Ovary (tissue), 9 donors: ENCODE data around the gene SEC16B. TPM values are rescaled to one million over a fixed set of nuclear protein-coding genes. Genes with fewer than 3 reads are reported as not detected.
A peak's percentile ranks its signal among the peaks of the same experiment; 100 is the strongest.

Experiments
- DNase-seq, 5 donors: peaks; one replicate each; pipeline ENCODE4 v3.0.0-alpha.2; 2019 to 2020
- H3K27ac ChIP-seq, 2 donors: fragments of 200-600 bp; one replicate each; pipeline versions ENCODE4 v1.5.1 to v1.8.0; 2019 to 2022
- H3K27me3 ChIP-seq: fragments of 200-600 bp; one replicate; pipeline ENCODE4 v1.8.0; 2022
- H3K36me3 ChIP-seq: fragments of 200-600 bp; sonication (generic); one replicate; pipeline ENCODE4 v1.5.1; 2019
- H3K4me1 ChIP-seq: one replicate; pipeline ENCODE4 v1.8.1; 2013; ENCODE audit warnings: mild to moderate bottlenecking, moderate library complexity; ENCODE audit not compliant: insufficient read depth
- H3K4me3 ChIP-seq: fragments of 200-600 bp; sonication (generic); one replicate; pipeline ENCODE4 v1.5.1; 2017
- H3K9me3 ChIP-seq, 2 donors: fragments of 200-600 bp in 1 of 2; sonication (generic) in 1 of 2; one replicate each; pipeline versions ENCODE4 v1.5.1 to v1.8.1; 2013 to 2019; ENCODE audit warnings: mild to moderate bottlenecking in 1 of 2, moderate library complexity in 1 of 2
- EP300 ChIP-seq: sonication (generic); formaldehyde crosslinking; IDR thresholded peaks from one replicate; pipeline ENCODE4 v1.6.1; 2017; ENCODE audit warnings: antibody characterized with exemption
- POLR2A ChIP-seq: fragments of 450-650 bp; IDR thresholded peaks from one replicate; pipeline ENCODE4 v1.6.1; 2017; ENCODE audit warnings: antibody characterized with exemption, mild to moderate bottlenecking, moderate library complexity
- WGBS, 3 donors: extraction: QIAGEN DNeasy Blood & Tissue Kit in 1 of 3; methylation state at CpG; one replicate each; pipeline versions ENCODE4 v1.1.5 to v1.1.7; 2013 to 2017; 5-methylcytosine and 5-hydroxymethylcytosine counted together
- intact Hi-C, 4 donors: fragments of 100-400 bp; cut with DNase I; formaldehyde crosslinking; loops; one replicate each; pipeline versions ENCODE4 v1.11.0 to v1.15.1; 2022 to 2023
- polyA plus RNA-seq, 2 donors: library from polyadenylated mRNA; stranded (reverse); fragments of 200-250 nt in 1 of 2; fragments of 350-450 nt in 1 of 2; fragmentation: Illumina TruSeq in 1 of 2; extraction: RNeasy Lipid Tissue Mini Kit (QIAGEN cat#74804) in 1 of 2; gene quantifications; one replicate each; pipeline ENCODE4 v1.2.3, GENCODE V29; 2013 to 2014
- total RNA-seq, 7 donors: library from RNA; depleted of rRNA in 2 of 7; stranded (reverse); fragments of >200 nt in 2 of 7; fragmentation: NEBNext Ultra II Directional in 3 of 7; extraction: Animal tissue kit (Norgen Biotek cat#: 25700) in 3 of 7; gene quantifications; one replicate each; pipeline versions ENCODE4 v1.1.0 to v1.2.4, GENCODE V29; 2016 to 2023
- TF ChIP-seq, protein P1 (sequence below), 3 donors: fragments of 450-650 bp in 2 of 3; fragments of 200-600 bp in 1 of 3; IDR thresholded peaks; one replicate each; pipeline versions ENCODE4 v1.5.1 to v1.8.0; 2016 to 2022; ENCODE audit warnings: antibody characterized with exemption in 3 of 3, mild to moderate bottlenecking in 1 of 3
- donor health status: DM: no; HTN: no; CAD: no; lungs with moderate emphysema.
- donor health status: DM: no; HTN: no; CAD: no.
- donor health status: Bipolar disorder and iron deficiency.
- donor health status: DM: yes; HTN: yes; CAD: no.
- donor health status: DM: no; HTN: no; CAD: no.
- donor health status: DM: yes; HTN: yes; CAD: no.

Gene SEC16B
- total and polyA plus RNA-seq, 9 donors = 1.6 to 5.1 (median 3.0) TPM

DNA sequence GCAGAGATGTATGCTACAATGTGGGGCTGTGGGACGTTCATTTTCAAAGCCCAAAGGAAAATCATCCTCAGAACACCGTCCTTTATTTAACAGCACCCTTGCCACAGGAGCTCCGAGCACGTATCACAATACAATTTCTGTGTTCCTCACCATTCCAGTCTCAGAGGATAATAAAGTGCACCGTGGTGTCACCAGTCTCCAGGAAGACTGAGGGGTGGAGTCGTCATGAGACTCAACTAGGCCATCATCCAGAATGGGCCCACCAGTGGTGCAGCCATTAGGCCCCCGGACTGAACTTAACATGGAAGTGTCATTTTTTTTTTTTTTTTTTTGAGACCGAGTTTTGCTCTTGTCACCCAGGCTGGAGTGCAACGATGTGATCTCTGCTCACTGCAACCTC lies 17.2 kb downstream of the SEC16B start:
- DNase-seq = no peak
- TF ChIP-seq, protein P1, sequence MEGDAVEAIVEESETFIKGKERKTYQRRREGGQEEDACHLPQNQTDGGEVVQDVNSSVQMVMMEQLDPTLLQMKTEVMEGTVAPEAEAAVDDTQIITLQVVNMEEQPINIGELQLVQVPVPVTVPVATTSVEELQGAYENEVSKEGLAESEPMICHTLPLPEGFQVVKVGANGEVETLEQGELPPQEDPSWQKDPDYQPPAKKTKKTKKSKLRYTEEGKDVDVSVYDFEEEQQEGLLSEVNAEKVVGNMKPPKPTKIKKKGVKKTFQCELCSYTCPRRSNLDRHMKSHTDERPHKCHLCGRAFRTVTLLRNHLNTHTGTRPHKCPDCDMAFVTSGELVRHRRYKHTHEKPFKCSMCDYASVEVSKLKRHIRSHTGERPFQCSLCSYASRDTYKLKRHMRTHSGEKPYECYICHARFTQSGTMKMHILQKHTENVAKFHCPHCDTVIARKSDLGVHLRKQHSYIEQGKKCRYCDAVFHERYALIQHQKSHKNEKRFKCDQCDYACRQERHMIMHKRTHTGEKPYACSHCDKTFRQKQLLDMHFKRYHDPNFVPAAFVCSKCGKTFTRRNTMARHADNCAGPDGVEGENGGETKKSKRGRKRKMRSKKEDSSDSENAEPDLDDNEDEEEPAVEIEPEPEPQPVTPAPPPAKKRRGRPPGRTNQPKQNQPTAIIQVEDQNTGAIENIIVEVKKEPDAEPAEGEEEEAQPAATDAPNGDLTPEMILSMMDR (IDR thresholded peaks at IDR 0.05) = no peak
- TF ChIP-seq POLR2A = no peak
- no peak for TF ChIP-seq EP300
- 95 to 96% (median 96%) methylated on average over 9 of the region's 9 CpGs for WGBS, 3 donors

DNA sequence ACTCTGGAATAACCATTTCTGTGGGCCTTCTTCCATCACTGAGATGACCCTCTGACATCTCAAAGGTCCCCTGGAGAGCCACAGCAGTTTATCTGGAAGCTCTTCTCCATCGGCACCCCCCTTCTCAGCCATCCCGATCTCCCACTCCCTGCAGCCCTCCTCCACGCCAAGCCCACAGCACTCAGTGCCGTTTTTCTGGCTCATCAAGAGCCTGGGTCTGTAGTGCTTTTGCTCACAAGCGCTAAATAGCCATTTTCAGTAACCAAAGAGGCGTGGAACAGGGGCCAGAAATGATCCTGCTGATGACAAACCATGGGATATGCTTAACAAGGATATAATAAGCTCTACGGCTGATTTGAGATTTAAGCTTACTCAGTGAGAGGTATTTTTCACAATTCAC lies 17.6 kb downstream of the SEC16B start:
- DNase-seq = no peak
- H3K4me3 ChIP-seq = no peak overlapping the region
- no peak overlapping the region for H3K27ac ChIP-seq
- intact Hi-C loops = loop anchor here in 1 of 4 donors (10.0 kb wide), 1 partner anchor 333 kb away; no protein-coding TSS in a partner anchor
- H3K4me1 ChIP-seq = no peaks in the 10 kb centered on the region
- H3K36me3 ChIP-seq = no peaks in the 10 kb centered on the region
- H3K9me3 ChIP-seq = no peaks in the 10 kb centered on the region
- TF ChIP-seq EP300 (no peak), POLR2A (no peak)
- TF ChIP-seq, protein P1 (IDR thresholded peaks at IDR 0.05) = no peak
- 88 to 91% (median 89%) methylated on average over 7 of the region's 7 CpGs for WGBS, 3 donors
- no peaks in the 10 kb centered on the region for H3K27me3 ChIP-seq

More for the DNA sequence above, 17.2 kb downstream of the SEC16B start:
- H3K27me3 ChIP-seq = no peaks in the 10 kb centered on the region
- H3K9me3 ChIP-seq = no peaks in the 10 kb centered on the region
- no peaks in the 10 kb centered on the region for H3K36me3 ChIP-seq
- intact Hi-C loops = loop anchor here in 1 of 4 donors (10.0 kb wide), 1 partner anchor 332 kb away; no protein-coding TSS in a partner anchor
- no peak overlapping the region for H3K4me3 ChIP-seq
- no peak overlapping the region for H3K27ac ChIP-seq
- no peaks in the 10 kb centered on the region for H3K4me1 ChIP-seq

DNA sequence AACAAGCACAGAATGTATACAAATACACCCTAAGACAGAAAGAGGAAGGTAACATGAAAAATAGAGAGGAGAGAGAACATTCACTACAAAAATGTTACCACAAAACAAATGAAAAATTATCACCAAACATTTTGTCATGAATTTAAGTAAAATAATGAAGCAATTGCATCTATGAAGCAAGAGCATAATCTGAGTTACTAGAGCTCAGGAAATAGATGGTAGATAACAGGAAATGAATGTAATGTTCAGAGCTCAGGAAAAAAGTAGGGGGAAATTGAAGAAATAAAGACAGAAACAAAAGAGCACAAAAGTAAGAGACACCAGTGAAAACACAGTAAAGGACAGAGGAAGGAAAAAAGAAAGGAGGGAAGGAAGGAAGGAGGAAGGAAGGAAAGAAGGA lies 19.4 kb downstream of the SEC16B start:
- H3K4me1 ChIP-seq = no peaks in the 10 kb centered on the region
- no peak for TF ChIP-seq EP300
- no peaks in the 10 kb centered on the region for H3K27me3 ChIP-seq
- no peak for DNase-seq
- intact Hi-C loops = loop anchor here in 1 of 4 donors (10.0 kb wide), 1 partner anchor 334 kb away; no protein-coding TSS in a partner anchor
- no peaks in the 10 kb centered on the region for H3K36me3 ChIP-seq
- no peak overlapping the region for H3K4me3 ChIP-seq
- H3K27ac ChIP-seq = no peak overlapping the region
- no peaks in the 10 kb centered on the region for H3K9me3 ChIP-seq

DNA sequence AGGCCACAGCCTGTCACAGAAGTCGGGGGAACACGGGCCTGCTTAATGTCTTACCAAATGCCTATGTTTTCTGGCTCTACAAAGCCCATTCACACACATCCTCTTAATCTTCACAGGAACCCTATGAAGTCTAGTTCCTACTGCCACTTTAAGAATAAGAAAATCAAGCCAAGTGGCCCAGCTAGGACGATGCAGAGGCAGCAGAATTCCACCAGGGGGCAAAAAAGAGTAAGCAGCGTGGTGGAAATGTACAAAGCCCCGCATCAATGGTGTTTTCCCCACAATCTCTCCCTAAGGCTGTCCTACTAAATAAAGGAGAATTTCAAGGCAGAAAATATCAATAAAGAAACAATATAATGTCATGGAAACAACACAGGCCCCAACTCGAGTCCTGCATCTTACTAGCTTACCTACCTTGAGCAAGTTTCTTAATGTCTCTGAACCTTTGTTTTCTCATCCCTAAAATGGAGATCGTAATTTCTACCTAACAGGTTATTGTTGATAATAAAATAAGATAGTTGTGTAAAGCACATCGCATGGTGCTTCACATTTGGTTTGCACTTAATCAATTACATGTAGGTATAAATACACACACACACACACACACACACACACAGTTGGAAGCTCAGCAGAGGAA lies 21.4 kb downstream of the SEC16B start:
- intact Hi-C loops = loop anchor here in 1 of 4 donors (5.0 kb wide), 1 partner anchor 1051 kb away; no protein-coding TSS in a partner anchor
- Histone ChIP-seq H3K4me3 (no peak overlapping the region), H3K27ac (no peak overlapping the region), H3K9me3 (no peaks in the 10 kb centered on the region), H3K4me1 (peaks cover 3% of the 10 kb centered on the region), H3K36me3 (no peaks in the 10 kb centered on the region), H3K27me3 (no peaks in the 10 kb centered on the region)
- DNase-seq = peak; percentile 49 to 68 (median 65)
- WGBS, 3 donors = 19 to 28% (median 22%) methylated on average over 8 of the region's 8 CpGs
- no peak for TF ChIP-seq POLR2A
- TF ChIP-seq, protein P1 (IDR thresholded peaks at IDR 0.05) = peak; percentile 70 to 76 (median 71)
- no peak for TF ChIP-seq EP300

DNA sequence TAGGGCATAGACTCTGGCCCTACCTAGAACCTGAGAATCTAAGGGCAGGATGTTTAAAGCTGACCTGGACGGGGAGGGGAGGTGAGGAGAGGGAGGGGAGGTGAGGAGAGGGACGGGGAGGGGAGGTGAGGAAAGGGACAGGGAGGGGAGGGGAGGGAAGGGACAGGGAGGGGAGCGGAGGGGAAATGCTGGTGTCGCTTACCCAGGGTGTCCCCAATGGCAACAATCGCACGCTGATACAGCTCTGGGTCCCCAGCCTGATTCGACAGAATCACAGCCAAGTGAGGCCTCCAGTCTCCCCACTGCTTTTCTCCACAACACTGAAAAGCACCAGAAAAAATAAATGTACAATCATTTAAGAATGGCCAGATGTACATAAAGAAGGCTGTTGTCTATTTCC lies 22.2 kb downstream of the SEC16B start:
- TF ChIP-seq POLR2A (no peak), EP300 (no peak)
- TF ChIP-seq, protein P1 (IDR thresholded peaks at IDR 0.05) = no peak
- H3K27me3 ChIP-seq = no peaks in the 10 kb centered on the region
- intact Hi-C loops = loop anchor here in 1 of 4 donors (5.0 kb wide), 1 partner anchor 1050 kb away; no protein-coding TSS in a partner anchor
- no peaks in the 10 kb centered on the region for H3K9me3 ChIP-seq
- H3K36me3 ChIP-seq = no peaks in the 10 kb centered on the region
- no peak overlapping the region for H3K4me3 ChIP-seq
- WGBS, 3 donors = 85 to 89% (median 86%) methylated on average over 7 of the region's 7 CpGs
- no peak overlapping the region for H3K27ac ChIP-seq
- peaks cover 3% of the 10 kb centered on the region for H3K4me1 ChIP-seq
- no peak for DNase-seq
